HG02981 (cell line): ENCODE results near the gene RRBP1.

Experiments
- ATAC-seq: cut with Tn5 transposase; IDR thresholded peaks from one replicate; pipeline ENCODE4 v1.9.1; 2021; ENCODE audit warnings: mild to moderate bottlenecking, moderate library complexity; ENCODE audit not compliant: unreplicated experiment

RRBP1 gene

DNA sequence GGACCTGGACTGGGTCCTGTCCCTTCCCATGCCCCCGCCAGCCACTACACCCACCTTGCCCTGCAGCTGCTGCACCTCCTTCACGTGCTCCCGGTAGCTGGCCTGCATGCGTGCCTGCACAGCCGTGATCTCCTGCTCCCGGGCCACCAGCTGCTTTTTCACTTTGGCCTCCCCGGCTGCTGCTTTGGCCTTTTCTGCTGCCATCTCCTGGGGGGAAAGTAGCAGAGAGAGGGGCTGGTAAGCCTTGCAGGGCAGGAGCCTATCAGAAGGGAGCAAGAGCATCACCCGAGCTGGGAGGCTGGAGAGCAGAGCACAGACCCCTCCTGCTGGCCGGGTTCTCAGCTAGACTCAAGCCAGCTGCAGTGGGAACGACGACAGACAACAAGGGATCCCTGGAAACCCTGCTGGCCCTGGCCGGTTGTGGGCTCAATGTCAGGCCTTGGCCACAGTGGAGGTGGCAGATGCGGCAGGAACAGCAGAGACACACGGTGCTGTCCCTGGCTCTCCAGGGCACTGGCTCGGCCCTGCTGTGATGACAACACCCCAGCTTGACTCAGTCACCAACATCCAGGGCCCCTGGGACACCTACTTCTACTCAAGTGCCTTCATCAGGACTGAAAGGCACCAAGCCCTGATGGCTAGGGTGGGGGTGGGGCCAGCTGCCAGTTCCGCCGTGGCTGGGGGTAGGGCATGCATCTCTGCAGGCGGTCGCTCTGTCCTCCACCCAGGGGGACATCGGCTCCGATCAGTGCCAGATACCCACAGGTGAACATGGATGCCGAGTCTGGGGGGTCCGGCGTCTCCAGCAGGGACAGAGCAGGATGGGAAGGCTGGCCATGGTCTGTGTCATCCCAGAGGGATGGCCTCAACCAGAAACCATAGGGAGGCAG is 45.3 kb downstream of the RRBP1 start:
- ATAC-seq, result no peak

GRCh38 chr20:17635332-17636244 is 46.5 kb downstream of the RRBP1 start:
- no peak for ATAC-seq

DNA sequence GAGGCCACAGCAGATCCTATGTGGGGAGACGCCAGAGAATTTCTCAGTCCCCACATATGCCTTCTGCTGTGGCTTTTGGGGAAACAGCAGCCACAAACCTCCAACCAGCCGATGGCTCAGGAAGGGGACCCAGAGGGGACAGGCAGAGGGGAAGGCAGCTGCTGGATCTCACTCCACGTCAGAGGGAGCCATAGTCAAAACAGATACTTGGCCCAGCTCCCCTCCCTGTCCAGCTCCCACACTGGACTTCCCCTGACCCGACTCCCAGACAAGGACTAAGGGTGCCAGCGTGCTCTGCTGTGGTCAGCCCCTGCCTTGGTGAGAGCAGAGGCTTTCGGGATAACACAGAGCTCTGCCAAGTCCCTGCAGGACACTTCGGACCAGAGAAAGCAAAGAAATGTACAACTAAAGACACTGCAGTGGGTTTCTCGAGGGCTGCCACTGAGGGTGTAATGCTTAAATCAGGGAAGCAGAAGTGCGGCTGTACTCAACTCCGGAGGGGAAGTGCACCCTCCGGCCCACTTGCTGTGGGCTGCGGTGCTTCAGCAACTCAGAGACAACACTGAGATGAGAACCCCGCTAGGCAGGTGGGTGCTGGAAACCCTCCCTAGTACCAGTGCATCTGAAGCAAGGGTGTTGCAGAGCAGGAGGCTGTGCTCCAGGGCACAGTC is 47.2 kb downstream of the RRBP1 start:
- ATAC-seq, result no peak

DNA sequence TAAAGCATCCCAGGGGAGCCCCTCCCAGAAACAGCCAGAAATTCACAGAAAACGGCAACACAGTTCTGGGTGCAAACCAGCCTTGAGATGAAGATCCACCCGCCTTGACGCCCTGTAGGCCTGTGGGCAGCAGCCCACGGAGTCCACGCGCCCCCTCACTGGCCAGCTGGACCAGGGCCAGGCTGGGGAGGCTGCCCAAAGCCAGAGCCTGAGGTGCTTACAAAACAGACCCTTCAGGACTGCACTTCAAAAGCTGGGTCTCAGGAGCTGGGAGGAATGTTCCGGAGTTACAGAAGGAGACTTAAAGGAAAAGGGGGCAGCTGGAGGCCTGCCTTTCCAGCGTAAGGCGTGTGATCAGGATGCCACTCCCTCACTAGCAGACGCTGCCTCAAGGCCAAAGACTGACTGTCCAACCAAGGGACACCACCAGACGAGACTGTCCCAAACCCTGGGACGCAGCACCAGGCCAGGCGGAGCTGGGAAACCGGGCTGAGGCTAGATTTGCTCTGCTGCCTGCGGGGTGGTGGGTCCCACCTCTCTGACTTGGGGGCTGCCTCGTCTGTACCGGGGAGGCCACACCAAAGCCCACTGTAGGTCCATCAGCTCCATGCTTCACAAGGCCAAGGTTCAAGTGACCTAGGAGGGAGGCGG is 48.1 kb downstream of the RRBP1 start:
- ATAC-seq, result no peak

DNA sequence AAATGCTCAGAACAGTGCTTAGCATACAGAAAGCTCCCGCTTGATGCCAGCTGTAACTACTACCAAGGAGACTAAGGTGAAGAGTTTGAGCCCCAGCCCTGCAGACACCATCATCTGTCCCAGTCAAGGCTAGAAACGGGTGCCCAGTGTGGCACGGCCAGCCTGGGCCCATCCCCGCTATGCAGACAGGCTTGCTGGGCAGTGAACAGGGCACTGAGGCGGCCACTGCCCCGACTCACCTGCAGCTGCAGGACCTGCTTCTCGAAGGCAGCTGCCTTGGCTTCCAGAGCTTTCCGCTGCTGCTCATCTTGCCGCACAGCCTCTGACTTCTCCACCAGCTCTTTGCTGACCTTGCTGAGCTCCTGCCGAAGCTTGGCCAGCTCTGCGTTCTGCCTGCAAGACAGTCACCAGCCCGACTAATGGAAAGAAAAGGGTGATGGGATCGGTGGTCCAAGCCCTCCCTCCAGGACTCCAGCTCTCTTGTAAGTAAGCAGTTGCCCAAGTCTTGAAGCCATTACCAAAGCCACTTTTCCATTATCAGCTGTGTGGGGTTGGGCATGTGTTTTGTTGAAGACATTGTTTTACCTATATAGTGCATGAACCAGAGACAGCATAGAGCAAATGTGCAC is 48.7 kb downstream of the RRBP1 start:
- no peak for ATAC-seq

GRCh38 chr20:17631576-17632319 is 50.3 kb downstream of the RRBP1 start:
- ATAC-seq, result no peak

DNA sequence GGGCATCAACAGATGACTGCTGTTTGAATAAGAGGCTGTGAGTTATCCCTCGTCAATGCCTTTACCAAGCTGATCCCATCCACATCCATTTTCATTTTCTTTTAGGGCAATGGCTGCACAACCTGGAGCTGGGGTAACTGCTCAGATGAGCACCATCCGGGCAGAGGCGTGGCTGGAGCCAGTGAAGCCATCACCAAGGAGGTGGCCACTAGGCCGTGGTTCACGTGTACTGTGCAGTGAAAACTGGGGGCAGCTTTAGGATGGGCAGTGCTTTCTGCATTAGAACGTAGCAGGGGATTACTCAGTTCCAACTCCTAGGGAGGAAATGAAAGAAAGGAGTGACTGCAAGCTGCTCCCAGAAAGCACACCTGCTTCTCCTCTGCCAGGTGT is 51.2 kb downstream of the RRBP1 start:
- ATAC-seq, result no peak

DNA sequence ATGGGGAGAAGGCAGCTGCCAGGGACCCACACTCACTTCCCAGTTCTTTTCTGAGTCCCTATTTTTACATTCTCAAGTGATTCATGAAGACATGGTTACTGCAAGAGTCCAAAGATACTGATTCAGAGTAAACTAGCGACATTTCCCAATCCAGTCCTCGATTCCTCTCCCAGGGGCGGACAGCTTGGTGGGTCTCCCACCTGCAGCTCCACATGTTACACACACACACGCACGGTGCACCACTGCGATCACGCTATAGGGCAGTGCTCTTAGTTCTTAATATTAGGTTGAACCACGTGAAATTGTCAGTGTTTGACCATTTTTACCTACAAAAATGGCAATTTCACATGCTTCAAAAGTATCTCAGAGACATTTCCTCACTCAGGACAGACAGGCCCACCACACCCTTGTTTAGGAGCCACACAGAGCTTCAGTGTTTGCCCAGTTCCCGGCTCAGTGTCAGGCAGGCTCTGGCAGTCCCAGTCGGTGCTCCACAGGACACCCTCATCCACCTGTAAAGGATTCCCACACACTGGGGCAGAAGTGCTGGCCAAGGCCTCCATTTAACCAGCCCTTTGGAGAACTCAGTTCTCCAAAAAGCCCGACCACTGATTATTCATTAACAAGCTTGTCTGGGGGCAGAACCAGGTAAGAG is 51.8 kb downstream of the RRBP1 start:
- no peak for ATAC-seq

- no peak for ATAC-seq
Observed at GRCh38 chr20:17629678-17630089, 52.4 kb downstream of the RRBP1 start.

DNA sequence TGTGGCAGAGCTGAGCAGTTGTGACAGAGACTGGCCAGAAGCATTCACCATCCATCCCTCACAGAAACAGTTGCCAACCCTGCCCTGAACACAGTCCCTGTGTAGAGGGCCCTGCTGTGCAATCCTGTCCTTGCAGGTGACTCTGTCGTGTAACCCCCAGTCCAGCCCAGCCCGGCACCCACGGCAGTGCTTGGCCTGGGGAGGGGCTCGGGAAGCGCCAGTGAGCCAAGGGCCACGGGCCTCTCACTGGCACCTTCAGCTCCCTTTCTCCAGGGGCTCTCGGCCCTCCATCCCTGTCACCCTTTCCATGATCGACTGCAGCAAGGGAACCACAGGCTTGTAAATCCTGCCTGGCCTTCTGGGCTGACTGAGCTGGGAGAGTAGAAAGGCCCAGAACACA is 53.0 kb downstream of the RRBP1 start:
- no peak for ATAC-seq

- no peak for ATAC-seq
Observed at GRCh38 chr20:17628101-17628841, 53.8 kb downstream of the RRBP1 start.

DNA sequence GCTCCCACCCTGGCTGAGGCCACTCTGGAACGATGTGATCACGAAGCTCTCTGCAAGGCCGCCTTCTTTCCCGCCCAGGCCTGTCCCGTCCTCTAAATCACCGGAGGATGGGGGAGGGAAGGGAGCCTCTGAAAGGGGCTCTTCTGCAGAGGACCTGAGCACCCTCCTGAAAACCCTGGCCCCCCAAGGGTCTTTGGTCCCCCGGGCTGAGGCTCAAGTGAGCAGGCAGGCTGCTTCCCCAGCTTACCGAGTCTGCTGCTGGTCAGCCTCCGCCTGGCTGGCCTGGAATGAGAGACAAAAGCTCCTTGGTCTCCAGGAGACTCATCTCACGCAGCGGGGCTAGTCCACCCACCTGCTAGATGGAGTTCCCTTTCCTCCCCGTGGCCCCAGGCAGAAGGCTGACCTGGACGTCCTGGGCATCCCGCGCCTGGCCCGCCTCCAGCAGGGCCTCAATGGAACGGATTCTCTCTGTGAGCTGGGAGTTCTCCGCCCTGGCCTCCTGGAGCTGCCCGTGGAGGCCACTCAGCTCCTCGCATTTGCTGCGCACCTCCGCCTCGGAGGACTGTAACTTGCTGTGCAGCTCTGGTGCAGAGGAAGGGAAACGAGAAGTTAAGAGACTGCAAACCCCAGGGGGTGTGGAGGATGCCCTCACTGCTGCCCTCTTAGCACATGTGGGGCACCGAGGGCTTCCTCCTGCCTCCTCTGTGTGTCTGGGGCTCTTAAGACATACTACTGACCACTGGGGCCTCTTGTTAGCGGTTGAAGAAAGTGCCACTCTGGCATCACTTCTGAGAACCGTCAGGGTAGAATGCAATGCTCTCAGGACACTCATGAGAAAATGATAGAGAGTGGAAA is 54.7 kb downstream of the RRBP1 start:
- ATAC-seq, result no peak

- no peak for ATAC-seq
Observed at GRCh38 chr20:17626217-17627007, 55.6 kb downstream of the RRBP1 start.

- ATAC-seq, result no peak
Observed at GRCh38 chr20:17625246-17626051, 56.6 kb downstream of the RRBP1 start.

DNA sequence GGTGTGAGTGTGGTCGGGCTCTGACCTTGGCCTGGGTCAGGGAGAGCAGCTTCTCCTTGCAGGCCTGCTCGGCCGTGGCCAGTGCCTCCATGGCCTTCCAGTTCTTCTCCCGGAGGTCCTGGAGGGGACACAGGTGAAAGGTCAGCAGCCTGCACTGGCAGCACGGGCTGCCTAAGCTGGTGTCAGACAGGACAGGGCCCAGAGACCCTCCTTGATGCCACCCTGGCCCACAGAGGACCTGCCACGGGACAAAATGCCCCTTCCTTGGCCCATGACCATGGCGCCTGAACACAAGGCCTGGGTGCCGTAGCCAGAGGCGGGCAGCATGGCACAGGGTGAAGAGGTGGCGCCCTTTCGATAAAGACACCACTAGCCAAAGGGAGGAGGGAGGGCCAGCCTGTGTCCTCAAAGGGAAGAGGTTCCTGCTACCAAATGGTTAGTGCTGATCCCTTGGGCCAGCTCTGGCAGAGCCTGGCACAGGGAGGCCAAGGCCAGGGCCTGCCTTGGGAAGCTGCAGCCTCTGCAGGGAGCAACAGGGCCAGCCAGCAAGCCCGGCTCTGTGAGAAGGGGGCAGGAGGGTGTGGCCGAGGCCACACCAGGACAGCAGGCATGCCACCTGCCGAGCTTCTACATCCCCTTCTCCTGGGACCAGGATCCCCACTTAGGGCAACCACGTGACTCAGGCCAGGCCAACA is 57.3 kb downstream of the RRBP1 start:
- no peak for ATAC-seq
